ENCODE data around the gene COL16A1. TPM values are rescaled to one million over a fixed set of nuclear protein-coding genes. Genes with fewer than 3 reads are reported as not detected.

Gene COL16A1
- total RNA-seq, 2 donors from 2014 or later, result 10.1 to 15.8 TPM

DNA sequence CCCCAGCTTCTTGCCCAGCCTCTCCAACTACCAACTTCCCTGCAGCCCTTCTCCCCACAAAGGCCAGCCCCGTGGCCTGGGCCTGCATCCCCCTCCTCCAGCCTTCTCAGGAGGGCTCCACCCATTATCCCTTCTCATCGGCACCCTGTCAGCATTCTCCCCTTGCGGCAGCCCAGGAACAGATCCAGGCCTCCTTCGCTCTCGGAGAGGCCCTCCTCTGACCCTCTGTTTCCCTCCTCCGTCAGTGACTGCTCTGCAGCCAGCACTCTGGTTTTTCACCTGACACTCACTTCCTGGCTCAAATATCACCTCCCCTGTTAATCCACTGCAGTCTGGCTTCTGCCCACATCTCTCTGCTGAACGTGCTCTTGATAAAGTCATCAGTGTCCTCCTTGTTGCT, 42.9 kb upstream of the COL16A1 start:
- no peaks in the 10 kb centered on the region for H3K36me3 ChIP-seq (replicated peaks in 1 of 2; ENCODE audit: insufficient read depth in 1 of 2, low read depth in 2 of 2)
- WGBS, 2 donors, result 57 to 81% methylated on average over 7 of the region's 7 CpGs
- DNase-seq (no peak), ATAC-seq (no peak)
- H3K27me3 ChIP-seq, result no peaks in the 10 kb centered on the region
- intact Hi-C loops (cut with DNase I), result no loop called here
- H3K27ac ChIP-seq, result no peak overlapping the region
- no peaks in the 10 kb centered on the region for H3K4me1 ChIP-seq
- no peaks in the 10 kb centered on the region for H3K9me3 ChIP-seq
- H3K4me3 ChIP-seq, result no peak overlapping the region
- TF ChIP-seq POLR2A (IDR thresholded peaks at IDR 0.05), result no peak
- TF ChIP-seq, protein P1, sequence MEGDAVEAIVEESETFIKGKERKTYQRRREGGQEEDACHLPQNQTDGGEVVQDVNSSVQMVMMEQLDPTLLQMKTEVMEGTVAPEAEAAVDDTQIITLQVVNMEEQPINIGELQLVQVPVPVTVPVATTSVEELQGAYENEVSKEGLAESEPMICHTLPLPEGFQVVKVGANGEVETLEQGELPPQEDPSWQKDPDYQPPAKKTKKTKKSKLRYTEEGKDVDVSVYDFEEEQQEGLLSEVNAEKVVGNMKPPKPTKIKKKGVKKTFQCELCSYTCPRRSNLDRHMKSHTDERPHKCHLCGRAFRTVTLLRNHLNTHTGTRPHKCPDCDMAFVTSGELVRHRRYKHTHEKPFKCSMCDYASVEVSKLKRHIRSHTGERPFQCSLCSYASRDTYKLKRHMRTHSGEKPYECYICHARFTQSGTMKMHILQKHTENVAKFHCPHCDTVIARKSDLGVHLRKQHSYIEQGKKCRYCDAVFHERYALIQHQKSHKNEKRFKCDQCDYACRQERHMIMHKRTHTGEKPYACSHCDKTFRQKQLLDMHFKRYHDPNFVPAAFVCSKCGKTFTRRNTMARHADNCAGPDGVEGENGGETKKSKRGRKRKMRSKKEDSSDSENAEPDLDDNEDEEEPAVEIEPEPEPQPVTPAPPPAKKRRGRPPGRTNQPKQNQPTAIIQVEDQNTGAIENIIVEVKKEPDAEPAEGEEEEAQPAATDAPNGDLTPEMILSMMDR (IDR thresholded peaks at IDR 0.05), result no peak

DNA sequence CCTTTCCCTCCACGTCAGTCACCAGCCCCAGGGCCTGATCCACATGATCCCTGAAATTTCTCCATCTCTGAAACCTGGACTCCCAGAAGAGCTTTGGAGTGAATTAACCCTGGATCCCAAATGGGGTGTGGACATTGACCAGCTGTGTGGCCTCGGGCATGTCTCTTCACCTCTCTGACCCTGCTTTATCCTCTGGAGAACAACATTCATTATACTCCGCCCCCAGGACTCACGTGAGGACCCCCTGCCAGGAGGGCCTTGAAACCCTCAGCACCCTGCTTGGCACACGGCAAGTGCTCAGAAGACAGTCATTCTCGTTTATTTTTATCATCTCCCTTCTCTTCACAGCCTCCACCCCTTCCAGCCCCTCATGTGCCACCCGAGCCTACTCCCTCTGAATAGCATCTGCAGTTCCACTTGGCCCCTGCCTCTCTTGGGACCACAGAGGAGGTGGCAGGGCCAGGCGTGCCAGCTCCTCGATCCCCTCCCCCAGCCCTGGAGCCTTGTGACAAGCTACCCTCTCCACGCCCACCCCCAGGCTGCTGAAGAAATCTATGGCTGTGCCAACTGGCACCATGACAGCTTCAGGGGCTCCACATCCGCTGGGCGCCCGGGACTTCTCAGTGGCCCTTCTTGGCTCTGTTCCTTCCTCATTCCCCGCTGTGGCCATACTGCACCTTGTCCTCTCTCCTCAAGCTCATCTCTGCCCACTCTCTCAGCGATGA, 42.3 kb upstream of the COL16A1 start:
- TF ChIP-seq, protein P1 (IDR thresholded peaks at IDR 0.05), result no peak
- TF ChIP-seq POLR2A (IDR thresholded peaks at IDR 0.05), result no peak
- ATAC-seq, result no peak

DNA sequence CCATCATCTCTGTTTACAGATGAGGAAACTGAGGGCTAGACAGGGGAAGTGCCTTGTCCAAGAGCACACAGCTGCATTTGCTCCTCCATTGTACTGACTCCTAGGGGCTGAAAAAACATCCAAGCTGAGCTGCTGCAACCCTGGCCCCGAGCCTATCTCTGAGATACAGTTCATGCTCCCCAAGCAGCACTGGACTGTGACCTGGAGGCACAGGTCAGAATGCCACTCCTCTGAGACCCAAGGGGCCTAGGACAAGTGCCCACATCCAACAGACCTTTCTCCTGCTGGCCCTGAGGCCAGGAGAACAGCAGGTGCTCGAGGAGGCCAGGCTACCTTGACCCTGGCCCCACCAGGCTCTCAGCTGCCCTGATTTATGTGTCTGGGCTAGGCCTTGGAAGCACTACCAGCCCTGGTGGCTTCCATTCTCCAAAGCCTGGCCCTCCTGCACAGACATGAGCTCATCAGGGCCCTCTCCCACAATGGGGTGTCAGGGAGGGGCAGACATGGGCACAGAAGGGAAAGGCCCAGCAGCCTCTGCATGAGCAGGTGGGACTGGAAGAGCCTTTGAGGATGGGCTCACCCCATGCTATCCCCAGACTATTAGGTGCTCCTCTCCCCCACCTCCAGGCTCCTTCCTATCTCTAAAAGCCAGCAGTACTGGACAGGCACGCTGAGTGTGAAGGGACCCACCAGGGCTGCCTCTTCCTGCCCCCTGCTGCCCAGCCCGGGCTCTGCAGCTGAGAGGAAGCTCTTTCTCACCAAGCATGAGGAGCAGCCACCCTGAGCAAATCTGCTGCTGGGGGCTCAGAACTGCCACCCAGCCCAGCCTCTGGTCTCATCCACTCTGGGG, 41.5 kb upstream of the COL16A1 start:
- peak; percentile 58 to 67 (median 60) for DNase-seq
- Histone ChIP-seq H3K9me3 (no peaks in the 10 kb centered on the region), H3K4me3 (no peak overlapping the region), H3K36me3 (replicated peaks in 1 of 2; ENCODE audit: insufficient read depth in 1 of 2, low read depth in 2 of 2) (no peaks in the 10 kb centered on the region), H3K27me3 (no peaks in the 10 kb centered on the region), H3K4me1 (no peaks in the 10 kb centered on the region), H3K27ac (no peak overlapping the region)
- ATAC-seq, result peak; percentile 71
- 38 to 76% methylated on average over 2 to 4 of the region's 4 CpGs for WGBS, 2 donors
- intact Hi-C loops (cut with DNase I), result no loop called here
- TF ChIP-seq POLR2A (IDR thresholded peaks at IDR 0.05), result no peak
- TF ChIP-seq, protein P1 (IDR thresholded peaks at IDR 0.05), result peak; percentile 21 to 61 (median 56)

More for the DNA sequence above, 42.3 kb upstream of the COL16A1 start:
- H3K4me1 ChIP-seq, result no peaks in the 10 kb centered on the region
- no peak for DNase-seq
- H3K27ac ChIP-seq, result no peak overlapping the region
- WGBS, 2 donors, result 47 to 62% methylated on average over 14 to 15 of the region's 15 CpGs
- H3K9me3 ChIP-seq, result no peaks in the 10 kb centered on the region
- intact Hi-C loops (cut with DNase I), result no loop called here
- no peaks in the 10 kb centered on the region for H3K27me3 ChIP-seq
- H3K4me3 ChIP-seq, result no peak overlapping the region
- no peaks in the 10 kb centered on the region for H3K36me3 ChIP-seq (replicated peaks in 1 of 2; ENCODE audit: insufficient read depth in 1 of 2, low read depth in 2 of 2)

DNA sequence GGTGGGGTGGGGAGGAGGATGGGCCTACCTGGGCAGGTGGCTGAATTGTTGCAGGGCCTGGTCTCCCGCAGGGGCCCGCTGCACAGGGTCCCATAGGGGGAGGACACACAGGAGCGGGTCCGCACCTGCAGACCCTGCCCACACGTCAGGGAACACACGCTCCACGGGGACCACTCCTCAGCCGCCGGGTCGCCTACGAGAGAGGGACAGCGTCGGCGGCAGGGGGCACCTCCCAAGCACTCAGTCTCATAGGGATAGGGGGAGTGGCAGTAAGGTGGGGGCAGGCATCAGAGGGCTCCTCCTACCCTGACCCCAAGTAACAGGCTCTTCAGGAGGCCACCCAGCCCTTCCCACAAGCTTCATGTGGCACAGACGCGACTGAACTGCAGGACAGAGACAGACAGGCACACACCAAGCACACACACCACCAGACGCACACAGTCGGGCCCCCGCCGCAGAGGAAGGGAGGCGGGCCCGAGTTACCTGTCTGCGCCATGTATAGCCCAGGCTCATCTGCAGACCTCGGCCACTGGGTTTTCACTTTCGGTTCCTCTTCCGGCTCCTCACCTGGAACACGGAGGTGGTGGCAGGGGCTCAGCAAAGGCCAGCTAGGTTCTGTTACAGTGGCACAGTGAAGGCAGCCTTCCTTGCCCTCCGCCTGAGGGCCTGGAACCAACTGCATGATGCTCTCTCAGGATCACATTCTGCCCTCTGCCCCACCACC, 40.5 kb upstream of the COL16A1 start:
- intact Hi-C loops (cut with DNase I), result no loop called here
- TF ChIP-seq, protein P1 (IDR thresholded peaks at IDR 0.05), result no peak
- TF ChIP-seq POLR2A (IDR thresholded peaks at IDR 0.05), result no peak
- DNase-seq (no peak), ATAC-seq (no peak)
- Histone ChIP-seq H3K27me3 (no peaks in the 10 kb centered on the region), H3K36me3 (replicated peaks in 1 of 2; ENCODE audit: insufficient read depth in 1 of 2, low read depth in 2 of 2) (no peaks in the 10 kb centered on the region), H3K27ac (no peak overlapping the region), H3K9me3 (no peaks in the 10 kb centered on the region), H3K4me3 (no peak overlapping the region), H3K4me1 (no peaks in the 10 kb centered on the region)
- 79 to 89% methylated on average over 17 to 28 of the region's 28 CpGs for WGBS, 2 donors
